GM04503 (cell line): ENCODE measurements around the gene PPP6R1.

ENCODE experiments used
- DNase-seq: peaks from one replicate; pipeline ENCODE4 v3.0.0-alpha.2; 2012; ENCODE audit warnings: low read depth

The PPP6R1 gene

DNA sequence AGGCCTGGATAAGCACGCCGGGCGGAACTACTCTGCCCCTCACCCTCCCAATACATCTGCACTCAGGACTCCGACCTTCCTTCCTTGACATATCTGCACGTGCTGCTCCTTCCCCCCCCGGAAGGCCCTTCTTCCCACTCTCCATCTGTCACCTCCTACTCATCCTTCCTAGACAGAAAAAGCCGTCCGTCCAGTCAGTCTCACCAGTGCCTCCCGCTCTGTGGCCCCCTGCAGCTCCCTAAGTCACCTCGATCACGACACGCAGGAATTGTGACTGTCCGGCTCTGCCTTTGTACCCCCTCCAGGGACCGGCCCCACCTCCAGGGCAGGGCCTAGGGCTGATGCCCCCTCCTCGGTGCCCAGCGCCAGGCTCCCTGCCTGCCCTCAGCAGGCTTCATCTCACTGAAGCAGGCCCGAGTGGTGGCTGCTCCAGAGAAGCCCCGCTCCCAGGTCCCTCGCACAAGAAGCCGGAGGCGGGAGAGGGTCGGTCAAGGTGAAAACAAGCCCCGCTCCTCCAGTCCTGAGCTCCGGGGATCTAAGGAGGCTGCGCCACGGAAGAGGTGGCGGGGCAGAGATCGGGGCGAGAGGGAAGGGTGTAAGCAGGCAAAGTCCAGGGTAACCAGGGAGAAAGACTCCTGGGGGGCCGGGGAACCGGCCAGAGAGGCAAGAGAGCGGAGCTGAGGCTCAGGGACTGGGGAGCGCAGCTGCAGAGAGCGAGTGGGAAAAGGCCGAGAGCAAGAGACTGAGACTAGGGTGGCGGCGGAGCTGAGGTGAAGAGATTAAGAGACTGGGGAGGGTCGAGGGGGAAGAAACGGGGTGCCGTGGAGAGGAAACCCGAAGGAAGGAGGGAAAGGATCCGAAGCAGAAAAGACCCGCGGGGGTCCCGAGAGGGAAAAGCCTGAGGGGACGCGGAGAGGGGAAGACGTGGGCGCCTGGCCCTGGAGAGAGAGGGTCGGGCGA, 1.1 kb downstream of the PPP6R1 start:
- DNase-seq = no peak

GRCh38 chr19:55256562-55257460, 2.0 kb downstream of the PPP6R1 start:
- DNase-seq = no peak

DNA sequence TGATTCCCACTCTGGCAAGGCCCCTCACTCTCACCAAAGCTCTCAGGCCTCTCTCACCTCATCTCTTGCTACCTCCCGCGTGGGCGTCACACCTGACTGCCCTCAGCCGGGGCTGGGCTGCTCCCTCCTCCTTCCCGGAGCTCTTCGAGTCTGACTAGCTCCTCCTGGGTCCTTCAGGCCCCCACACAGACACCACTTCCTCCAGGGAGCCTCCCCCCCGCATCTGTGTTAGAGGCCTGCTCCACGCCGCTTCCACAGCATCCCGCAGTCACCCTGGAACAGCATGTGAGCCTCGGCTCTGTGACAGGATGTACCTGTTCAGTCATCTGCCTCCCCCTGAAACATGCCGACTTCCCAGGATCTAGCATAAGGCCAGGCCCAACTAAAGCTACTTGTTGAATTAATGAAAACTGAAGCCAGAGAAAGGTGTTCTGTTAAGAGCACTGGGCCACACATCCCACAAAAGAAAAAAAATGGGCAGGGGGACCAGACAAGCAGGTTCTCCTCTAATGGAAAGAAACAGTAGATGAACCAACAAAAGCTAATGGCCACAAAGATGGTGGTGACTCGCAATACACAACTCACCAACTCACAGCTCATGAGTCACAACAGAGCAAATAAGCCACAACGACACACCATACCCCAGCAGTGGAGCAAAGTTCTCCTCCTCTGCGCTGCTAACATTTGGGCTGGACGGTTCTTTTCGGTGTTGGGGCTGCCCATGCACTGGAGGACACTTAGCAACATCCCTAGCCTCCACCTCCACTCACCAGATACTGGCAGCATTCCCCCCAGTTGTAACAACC, 3.0 kb downstream of the PPP6R1 start:
- no peak for DNase-seq

- DNase-seq = no peak
Measured at GRCh38 chr19:55254625-55254977, 4.2 kb downstream of the PPP6R1 start.

- no peak for DNase-seq
Measured at GRCh38 chr19:55253842-55254624, 4.8 kb downstream of the PPP6R1 start.

GRCh38 chr19:55252760-55253663, 5.8 kb downstream of the PPP6R1 start:
- DNase-seq = no peak

- DNase-seq = no peak
Measured at GRCh38 chr19:55251341-55252081, 7.3 kb downstream of the PPP6R1 start.

- no peak for DNase-seq
Measured at GRCh38 chr19:55250262-55251036, 8.4 kb downstream of the PPP6R1 start.

GRCh38 chr19:55249841-55250240, 9.0 kb downstream of the PPP6R1 start:
- no peak for DNase-seq

GRCh38 chr19:55248704-55249103, 10.1 kb downstream of the PPP6R1 start:
- DNase-seq = no peak

DNA sequence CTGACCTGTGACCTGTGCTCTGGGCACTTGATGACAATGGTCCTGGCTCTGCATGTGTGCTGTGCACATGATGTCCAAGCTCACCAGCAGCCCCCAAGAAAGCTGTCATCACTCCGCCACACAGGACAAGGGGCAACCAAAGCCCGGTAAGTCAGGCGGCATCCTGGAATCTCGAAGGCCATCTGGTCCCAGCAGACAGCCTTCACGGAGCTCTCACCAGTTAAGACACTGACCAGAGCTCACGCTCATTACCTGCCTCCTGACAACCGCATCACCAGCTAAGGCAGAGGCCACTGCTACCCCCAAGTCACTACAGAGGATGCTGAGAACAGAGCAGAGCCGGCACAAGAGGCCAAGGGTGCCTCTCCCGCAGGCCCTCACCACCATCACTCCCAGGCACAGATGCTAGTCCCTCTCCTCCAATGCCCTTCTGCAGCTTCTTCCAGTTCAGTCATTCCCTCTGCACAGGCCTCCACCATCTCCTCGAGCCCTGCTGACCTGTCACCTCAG, 10.6 kb downstream of the PPP6R1 start:
- DNase-seq = no peak

- DNase-seq = no peak
Measured at GRCh38 chr19:55247621-55248099, 11.2 kb downstream of the PPP6R1 start.

- DNase-seq = no peak
Measured at GRCh38 chr19:55246462-55247451, 12.1 kb downstream of the PPP6R1 start.

DNA sequence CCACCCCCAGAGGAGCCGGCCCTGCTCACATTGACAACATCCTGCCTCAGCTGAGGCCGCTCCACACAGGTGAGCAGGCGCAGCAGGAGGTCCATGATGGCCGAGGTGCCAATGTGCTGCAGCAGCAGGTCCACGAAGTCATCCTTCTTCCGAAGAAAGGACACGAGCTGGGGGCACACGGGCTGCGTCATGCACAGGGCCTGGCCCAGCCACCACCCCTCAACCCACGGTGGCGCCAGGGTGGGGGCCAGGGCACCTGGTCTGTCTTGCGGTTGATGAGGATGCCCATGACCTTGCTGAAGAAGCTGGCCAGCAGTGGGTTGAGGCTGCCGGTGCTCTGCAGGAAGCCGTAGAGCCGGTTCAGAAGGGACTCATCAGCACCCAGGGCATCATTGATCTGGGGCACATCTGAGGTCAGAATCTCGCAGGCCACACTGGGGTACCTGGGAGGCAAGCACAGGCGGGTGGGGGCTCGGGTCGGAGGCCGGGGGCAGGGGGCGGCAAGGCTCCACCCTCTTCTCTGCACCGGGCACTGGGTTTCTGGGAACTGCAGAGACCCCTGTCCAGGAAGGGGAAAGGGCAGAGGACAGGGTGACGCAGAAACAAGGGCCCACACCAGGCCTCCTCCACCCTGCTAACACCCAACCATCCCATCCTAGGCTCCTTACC, 13.4 kb downstream of the PPP6R1 start:
- DNase-seq = no peak

DNA sequence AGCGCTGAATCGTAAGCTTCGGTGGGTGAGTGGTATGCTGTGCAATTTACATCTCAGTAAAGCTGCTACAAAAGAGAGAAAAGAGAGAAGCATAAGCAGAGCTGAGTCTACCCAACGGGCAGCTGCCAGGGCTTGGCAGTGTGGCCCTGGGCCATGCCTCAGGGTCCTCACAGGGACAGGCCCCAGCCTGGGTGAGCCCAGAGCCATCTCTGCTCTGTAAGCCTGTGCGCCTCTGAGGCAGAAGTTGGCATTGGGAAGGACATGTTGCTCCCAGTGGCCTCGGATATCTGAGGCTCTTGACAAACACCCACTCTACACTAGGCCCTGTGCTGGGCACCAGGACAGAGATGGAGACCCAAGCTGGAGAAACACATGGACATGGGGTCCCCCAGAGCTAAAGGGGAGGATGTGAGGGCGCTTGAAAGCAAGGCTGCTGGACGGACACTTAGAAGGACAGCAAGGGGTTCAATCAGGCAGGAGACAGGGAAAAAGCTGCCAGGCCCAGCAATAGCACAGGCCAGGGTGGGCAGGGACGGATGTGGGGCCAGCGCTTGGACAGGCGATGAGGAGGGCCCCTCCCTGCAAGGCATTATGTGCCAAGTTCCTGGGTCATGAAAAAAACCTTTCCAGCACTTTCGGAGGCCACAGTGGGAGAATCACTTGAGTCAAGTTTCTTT, 14.7 kb downstream of the PPP6R1 start:
- no peak for DNase-seq

DNA sequence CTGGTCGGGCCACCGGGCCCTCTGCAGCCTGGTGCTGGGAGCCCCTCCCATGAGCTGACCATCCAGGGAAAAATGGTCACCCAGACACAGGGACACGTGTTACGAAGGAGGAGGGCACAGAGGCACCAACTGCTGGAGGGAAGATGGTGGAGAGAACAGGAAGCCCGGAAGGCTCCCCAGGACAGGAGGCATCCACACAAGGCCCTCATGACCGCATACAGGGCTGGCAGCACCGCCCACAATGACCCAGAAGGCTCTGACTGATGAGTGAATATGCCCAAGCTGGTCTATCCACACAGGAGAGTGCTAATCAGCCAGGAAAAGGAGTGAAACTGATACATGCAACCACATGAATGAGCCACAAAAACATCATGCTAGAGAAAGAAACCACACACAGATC, 16.3 kb downstream of the PPP6R1 start:
- DNase-seq = no peak
